ENCODE results near the gene RFT1.

RFT1 gene

GRCh38 chr3:53149006-53149690, 18.9 kb upstream of the RFT1 start:
- no peak for DNase-seq

- no peak for DNase-seq
Measured at GRCh38 chr3:53147903-53148400, 17.7 kb upstream of the RFT1 start.

- no peak for DNase-seq
Measured at GRCh38 chr3:53147151-53147902, 17.1 kb upstream of the RFT1 start.

GRCh38 chr3:53146319-53146891, 16.2 kb upstream of the RFT1 start:
- DNase-seq, result no peak

- DNase-seq, result no peak
Measured at GRCh38 chr3:53145713-53146080, 15.5 kb upstream of the RFT1 start.

GRCh38 chr3:53144862-53145712, 14.9 kb upstream of the RFT1 start:
- no peak for DNase-seq

- no peak for DNase-seq
Measured at GRCh38 chr3:53144446-53144845, 14.2 kb upstream of the RFT1 start.

GRCh38 chr3:53142986-53143385, 12.8 kb upstream of the RFT1 start:
- DNase-seq, result no peak

- DNase-seq, result no peak
Measured at GRCh38 chr3:53140847-53141845, 10.9 kb upstream of the RFT1 start.

GRCh38 chr3:53139906-53140846, 9.9 kb upstream of the RFT1 start:
- DNase-seq, result no peak

GRCh38 chr3:53137835-53138446, 7.7 kb upstream of the RFT1 start:
- DNase-seq, result no peak

GRCh38 chr3:53137221-53137620, 7.0 kb upstream of the RFT1 start:
- no peak for DNase-seq

GRCh38 chr3:53134631-53135232, 4.5 kb upstream of the RFT1 start:
- peak; percentile 65 for DNase-seq

- DNase-seq, result no peak
Measured at GRCh38 chr3:53132347-53132746, 2.1 kb upstream of the RFT1 start.

GRCh38 chr3:53131096-53131495, 861 bp upstream of the RFT1 start:
- DNase-seq, result no peak

GRCh38 chr3:53129344-53129743, 891 bp downstream of the RFT1 start:
- no peak for DNase-seq

GRCh38 chr3:53126601-53127000, 3.6 kb downstream of the RFT1 start:
- DNase-seq, result no peak

GRCh38 chr3:53123953-53124352, 6.3 kb downstream of the RFT1 start:
- DNase-seq, result no peak

GRCh38 chr3:53123510-53123909, 6.7 kb downstream of the RFT1 start:
- no peak for DNase-seq

- DNase-seq, result no peak
Measured at GRCh38 chr3:53122933-53123305, 7.3 kb downstream of the RFT1 start.

All from right hindlimb (tissue), 1 donor.